Activated gamma-delta T cell treated with anti-CD3 and anti-CD28 coated beads, Interleukin-2, amount 50 U/mL, for 16 hours (primary cell): Measurements from ENCODE around the gene NCKAP5.

Experiments
- DNase-seq: peaks from one replicate; pipeline ENCODE4 v3.0.0-alpha.2; 2020; ENCODE audit warnings: low read depth

The NCKAP5 gene

GRCh38 chr2:133568172-133568571, at the start of gene NCKAP5:
Gene NCKAP5, minus strand, starts transcription at chr2:133568463. Its CDS starts 50,937 bp downstream, at chr2:133517526.
- no peak for DNase-seq

- no peak for DNase-seq
Observed at GRCh38 chr2:133609664-133610063, 41.4 kb upstream of the NCKAP5 start.

GRCh38 chr2:133608291-133608690, 40.0 kb upstream of the NCKAP5 start:
- no peak for DNase-seq

GRCh38 chr2:133607679-133608078, 39.4 kb upstream of the NCKAP5 start:
- no peak for DNase-seq

GRCh38 chr2:133606616-133607015, 38.4 kb upstream of the NCKAP5 start:
- no peak for DNase-seq

- DNase-seq, result no peak
Observed at GRCh38 chr2:133605766-133606137, 37.5 kb upstream of the NCKAP5 start.

- DNase-seq, result no peak
Observed at GRCh38 chr2:133605011-133605765, 36.9 kb upstream of the NCKAP5 start.

GRCh38 chr2:133603109-133603508, 34.8 kb upstream of the NCKAP5 start:
- no peak for DNase-seq

GRCh38 chr2:133602538-133602937, 34.3 kb upstream of the NCKAP5 start:
- no peak for DNase-seq

GRCh38 chr2:133600266-133600928, 32.1 kb upstream of the NCKAP5 start:
- DNase-seq, result no peak

- DNase-seq, result no peak
Observed at GRCh38 chr2:133599811-133600210, 31.5 kb upstream of the NCKAP5 start.

GRCh38 chr2:133599211-133599803, 31.0 kb upstream of the NCKAP5 start:
- DNase-seq, result no peak

GRCh38 chr2:133598769-133599168, 30.5 kb upstream of the NCKAP5 start:
- DNase-seq, result no peak

GRCh38 chr2:133596701-133597393, 28.6 kb upstream of the NCKAP5 start:
- DNase-seq, result no peak

GRCh38 chr2:133591164-133591563, 22.9 kb upstream of the NCKAP5 start:
- no peak for DNase-seq

GRCh38 chr2:133589456-133589855, 21.2 kb upstream of the NCKAP5 start:
- DNase-seq, result no peak

- DNase-seq, result no peak
Observed at GRCh38 chr2:133588144-133588543, 19.9 kb upstream of the NCKAP5 start.

GRCh38 chr2:133586978-133587377, 18.7 kb upstream of the NCKAP5 start:
- DNase-seq, result no peak

GRCh38 chr2:133581010-133581760, 12.9 kb upstream of the NCKAP5 start:
- no peak for DNase-seq

GRCh38 chr2:133579274-133579673, 11.0 kb upstream of the NCKAP5 start:
- no peak for DNase-seq

- no peak for DNase-seq
Observed at GRCh38 chr2:133576714-133577113, 8.5 kb upstream of the NCKAP5 start.

- no peak for DNase-seq
Observed at GRCh38 chr2:133574620-133575019, 6.4 kb upstream of the NCKAP5 start.
